Amygdala (tissue), 56 donors: Measurements from ENCODE around the gene TLCD5.

Source experiments
- DNase-seq, 56 donors: peaks; one replicate each; lab custom pipeline; 2025; lab: John Stamatoyannopoulos, UW

The TLCD5 gene

GRCh38 chr11:120375076-120375475 lies 50.0 kb downstream of the TLCD5 start:
- DNase-seq = no peak

GRCh38 chr11:120376547-120377182 lies 51.6 kb downstream of the TLCD5 start:
- no peak for DNase-seq

GRCh38 chr11:120378474-120378873 lies 53.4 kb downstream of the TLCD5 start:
- no peak for DNase-seq

DNA sequence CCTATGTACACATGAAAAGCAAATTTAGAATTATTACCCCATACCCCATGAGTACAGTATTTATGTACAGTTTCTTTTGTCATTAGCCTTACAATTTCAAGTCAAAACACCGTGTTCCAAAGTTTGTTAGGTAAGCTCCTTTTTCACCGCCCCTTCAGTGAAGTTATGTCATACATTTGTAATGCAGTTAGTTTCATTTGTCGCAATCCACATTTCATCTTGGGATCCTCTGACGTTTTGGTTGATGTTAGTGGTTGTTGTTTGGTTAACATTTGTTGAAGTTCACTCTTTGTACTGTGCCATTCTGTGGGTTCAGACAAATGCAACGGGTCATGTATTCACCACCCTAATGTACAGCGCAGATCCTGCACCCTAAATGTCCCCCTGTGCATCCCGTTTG lies 56.3 kb downstream of the TLCD5 start:
- DNase-seq = no peak
